HepG2 (cell line): Measurements from ENCODE around the gene HMBS. TPM values are rescaled to one million over a fixed set of nuclear protein-coding genes. Genes with fewer than 3 reads are reported as not detected.

ENCODE experiments used
- ATAC-seq: fragments of 200-7000 bp; cut with Tn5 transposase; 3 replicates; pipeline ENCODE4 v1.9.1; 2020; ENCODE audit warnings: mild to moderate bottlenecking, moderate library complexity
- BruUV-seq: library from RNA; stranded (reverse); fragments of 400-500 nt; replicated peaks from 2 replicates; lab custom pipeline; 2021; lab: Mats Ljungman, UMichigan
- CTCF ChIA-PET: fragments of 300-600 bp; formaldehyde crosslinking; extraction: SDS; loops from one replicate; lab custom pipeline; 2021; ENCODE audit warnings: low total read pairs, inconsistent platforms, low intra/inter-chr PET ratio; lab: Yijun Ruan, JAX
- POLR2A ChIA-PET: fragments of 350-600 bp; sonication (Branson Sonifier 250); formaldehyde crosslinking; loops from one replicate; lab custom pipeline; 2020; ENCODE audit warnings: antibody characterized with exemption, inconsistent platforms; lab: Yijun Ruan, JAX
- DNase-seq: peaks from one replicate; pipeline ENCODE4 v3.0.0-alpha.2; 2015; ENCODE audit warnings: low spot score
- FAIRE-seq: peaks from 3 replicates; lab custom pipeline; 2011; peaks lifted over from hg19 to GRCh38; lab: Jason Lieb, UNC
- H2AFZ ChIP-seq: one replicate; pipeline ENCODE4 v1.6.1; 2011; ENCODE audit warnings: low read length, inconsistent platforms
- H3K27ac ChIP-seq: fragments of 300-600 bp; 3 replicates; pipeline ENCODE4 v1.8.0; 2011; ENCODE audit warnings: mixed run types, mild to moderate bottlenecking, mixed read lengths, low read length, inconsistent platforms; ENCODE audit not compliant: insufficient read depth; ENCODE audit errors: extremely low read length
- H3K27me3 ChIP-seq, 2 experiments: fragments of 200-600 bp in 1 of 2; 2 replicates in 1 of 2; 3 replicates in 1 of 2; pipeline versions ENCODE4 v1.6.0 to v1.8.0; 2011; ENCODE audit warnings: low read length in 2 of 2, mild to moderate bottlenecking in 2 of 2, moderate library complexity in 2 of 2, inconsistent platforms in 1 of 2; ENCODE audit not compliant: insufficient read depth in 2 of 2, control insufficient read depth in 1 of 2
- H3K36me3 ChIP-seq, 2 experiments: fragments of 200-600 bp in 1 of 2; replicated peaks in 1 of 2; 2 replicates in 1 of 2; 3 replicates in 1 of 2; pipeline versions ENCODE4 v1.5.1 to v1.8.0; 2011; ENCODE audit warnings: low read length in 2 of 2, inconsistent platforms in 1 of 2; ENCODE audit not compliant: insufficient read depth in 2 of 2, control insufficient read depth in 1 of 2
- H3K4me1 ChIP-seq: 2 replicates; pipeline ENCODE4 v1.5.1; 2012; ENCODE audit warnings: low read length, inconsistent platforms; ENCODE audit not compliant: insufficient read depth
- H3K4me2 ChIP-seq: 2 replicates; pipeline ENCODE4 v1.6.0; 2011; ENCODE audit warnings: low read depth, low read length, inconsistent platforms
- H3K4me3 ChIP-seq, 3 experiments: fragments of 200-600 bp in 1 of 3; sonication (generic), shearing (Covaris generic) in 1 of 3; replicated peaks in 1 of 3; 2 replicates each; pipeline ENCODE4 v1.5.1; 2011 to 2016; ENCODE audit warnings: low read length in 3 of 3, inconsistent platforms in 2 of 3, low read depth in 2 of 3, mild to moderate bottlenecking in 2 of 3, control low read depth in 1 of 3, mixed read lengths in 1 of 3; ENCODE audit not compliant: insufficient read depth in 1 of 3
- H3K79me2 ChIP-seq: one replicate; pipeline ENCODE4 v1.6.1; 2011; ENCODE audit warnings: low read length, inconsistent platforms; ENCODE audit not compliant: insufficient read depth
- H3K9ac ChIP-seq: 2 replicates; pipeline ENCODE4 v1.6.0; 2011; ENCODE audit warnings: mild to moderate bottlenecking, low read depth, low read length, inconsistent platforms; ENCODE audit not compliant: insufficient read depth
- H3K9me3 ChIP-seq: 2 replicates; pipeline ENCODE4 v1.5.1; 2012; ENCODE audit warnings: mild to moderate bottlenecking, low read length
- H4K20me1 ChIP-seq: 2 replicates; pipeline ENCODE4 v1.6.0; 2011; ENCODE audit warnings: inconsistent platforms, mild to moderate bottlenecking, low read length, moderate library complexity; ENCODE audit not compliant: insufficient read depth
- CENPX ChIP-seq: sonication (generic); formaldehyde crosslinking; IDR thresholded peaks from 2 replicates; pipeline ENCODE4 v1.9.0; 2021; ENCODE audit warnings: mild to moderate bottlenecking, missing genetic modification reagents, moderate library complexity
- EEA1 ChIP-seq: sonication (generic); formaldehyde crosslinking; IDR thresholded peaks from 2 replicates; pipeline ENCODE4 v1.5.1; 2020; ENCODE audit warnings: mild to moderate bottlenecking, missing genetic modification reagents, borderline replicate concordance
- MBNL3 ChIP-seq: fragments of 250-450 bp; sonication (Bioruptor Pico); conservative IDR thresholded peaks from 2 replicates; pipeline ENCODE4 v1.8.0; 2022; ENCODE audit warnings: mild to moderate bottlenecking, inconsistent platforms
- MEF2D ChIP-seq: sonication (generic); formaldehyde crosslinking; IDR thresholded peaks from 2 replicates; pipeline ENCODE4 v1.5.1; 2020; ENCODE audit warnings: mild to moderate bottlenecking, missing genetic modification reagents
- MIXL1 ChIP-seq: IDR thresholded peaks from 2 replicates; pipeline ENCODE4 v1.6.1; 2016
- NCOA5 ChIP-seq: sonication (generic); formaldehyde crosslinking; IDR thresholded peaks from 2 replicates; pipeline ENCODE4 v1.4.0; 2020; ENCODE audit warnings: missing genetic modification reagents
- REL ChIP-seq: sonication (generic); formaldehyde crosslinking; conservative IDR thresholded peaks from 2 replicates; pipeline ENCODE4 v1.8.0; 2022; ENCODE audit warnings: mild to moderate bottlenecking, missing genetic modification reagents, moderate library complexity
- TAF15 ChIP-seq: fragments of 200-400 bp; formaldehyde crosslinking; IDR thresholded peaks from one replicate; pipeline ENCODE4 v1.6.1; 2018; ENCODE audit warnings: mild to moderate bottlenecking, low read depth, low read length; ENCODE audit not compliant: poor library complexity, severe bottlenecking
- ZFP36 ChIP-seq: fragments of 150-350 bp; IDR thresholded peaks from 2 replicates; pipeline ENCODE4 v1.6.1; 2018; ENCODE audit warnings: borderline replicate concordance, low read length, low read depth; ENCODE audit not compliant: partially characterized antibody
- ZNF30 ChIP-seq: sonication (generic); formaldehyde crosslinking; IDR thresholded peaks from 2 replicates; pipeline ENCODE4 v1.5.0; 2020; ENCODE audit warnings: mild to moderate bottlenecking, missing genetic modification reagents
- ZNF441 ChIP-seq: sonication (generic); formaldehyde crosslinking; IDR thresholded peaks from 2 replicates; pipeline ENCODE4 v1.7.0; 2021; ENCODE audit warnings: missing genetic modification reagents, borderline replicate concordance
- ZNF556 ChIP-seq: sonication (generic); formaldehyde crosslinking; IDR thresholded peaks from 2 replicates; pipeline ENCODE4 v1.4.0; 2020; ENCODE audit warnings: mild to moderate bottlenecking, missing genetic modification reagents, borderline replicate concordance
- ZNF564 ChIP-seq: sonication (generic); formaldehyde crosslinking; IDR thresholded peaks from 2 replicates; pipeline ENCODE4 v1.8.1; 2023; ENCODE audit warnings: mild to moderate bottlenecking, missing genetic modification reagents
- ZNF605 ChIP-seq: sonication (generic); formaldehyde crosslinking; IDR thresholded peaks from 2 replicates; pipeline ENCODE4 v1.8.0; 2022; ENCODE audit warnings: mild to moderate bottlenecking, missing genetic modification reagents
- ZNF780A ChIP-seq: sonication (generic); formaldehyde crosslinking; IDR thresholded peaks from 2 replicates; pipeline ENCODE4 v1.8.0; 2022; ENCODE audit warnings: mild to moderate bottlenecking, missing genetic modification reagents, moderate library complexity
- WGBS: methylation state at CpG from one replicate; pipeline ENCODE4 v1.1.6; 2017; ENCODE audit warnings: low lambda C conversion rate; 5-methylcytosine and 5-hydroxymethylcytosine counted together
- in situ Hi-C: cut with HindIII; loops from 2 replicates; pipeline ENCODE4 v1.10.0; 2017; ENCODE audit warnings: low pct_unique_long_range_greater_than_20kb; ENCODE audit not compliant: extremely low pct_ligation_motif_present
- intact Hi-C: fragments of 100-400 bp; cut with micrococcal nuclease; formaldehyde crosslinking; loops from one replicate; pipeline ENCODE4 v1.10.0; 2022; ENCODE audit not compliant: unreplicated experiment
- polyA plus RNA-seq, 8 experiments: library from polyadenylated mRNA; depleted of rRNA in 3 of 8; stranded (reverse) in 7 of 8; unstranded in 1 of 8; fragments of >200 nt; fragmentation: Illumina TruSeq in 4 of 8; extraction: Trizol in 4 of 8; gene quantifications; 2 replicates each; pipeline versions ENCODE4 v1.2.1 to v1.2.3, GENCODE V29; 2011 to 2016; ENCODE audit warnings: low read depth in 4 of 8, missing spikeins in 1 of 8, mixed read lengths in 1 of 8; ENCODE audit not compliant: insufficient read depth in 1 of 8
- total RNA-seq, 5 experiments: library from RNA; depleted of rRNA; stranded (reverse); fragments of >200 nt; fragmentation: Illumina TruSeq; extraction: Trizol; gene quantifications; 2 replicates each; pipeline ENCODE4 v1.2.3, GENCODE V29; 2016; ENCODE audit warnings: low read depth in 1 of 5
- TF ChIP-seq, protein P1 (sequence below): sonication (generic); formaldehyde crosslinking; IDR thresholded peaks from 2 replicates; pipeline ENCODE4 v1.5.0; 2020; ENCODE audit warnings: mild to moderate bottlenecking, missing genetic modification reagents, borderline replicate concordance

HMBS gene
- total and polyA plus RNA-seq, 2 of the 13 experiments (the other 11 are each of a cell fraction or from before 2014, with no cell fraction given) = 9.4 to 46.9 TPM

DNA sequence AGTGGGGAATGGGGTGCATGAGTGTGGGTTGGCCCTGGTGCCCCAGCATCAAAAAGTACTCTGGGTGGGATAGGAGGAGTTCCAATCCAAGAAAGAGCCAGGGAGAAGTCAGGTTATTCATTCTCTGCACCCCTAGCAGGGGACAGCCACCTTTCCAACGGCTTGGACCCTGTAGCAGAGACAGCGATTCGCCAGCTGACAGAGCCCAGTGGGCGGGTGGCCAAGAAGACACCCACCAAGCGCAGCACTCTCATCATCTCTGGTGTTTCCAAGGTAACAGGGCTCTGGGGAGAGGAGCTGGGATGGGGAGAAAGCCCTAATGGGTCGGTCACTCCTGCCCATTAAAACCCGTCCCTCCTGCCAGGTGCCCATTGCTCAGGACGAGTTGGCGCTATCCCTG is 29.0 kb downstream of the HMBS start:
- Histone ChIP-seq H3K27ac (no peak overlapping the region), H2AFZ (no peak overlapping the region), H3K4me3 (no peak overlapping the region), H3K27me3 (no peaks in the 10 kb centered on the region), H4K20me1 (no peaks in the 10 kb centered on the region), H3K79me2 (no peaks in the 10 kb centered on the region), H3K4me1 (peaks cover 13% of the 10 kb centered on the region), H3K9ac (no peak overlapping the region), H3K9me3 (no peaks in the 10 kb centered on the region), H3K36me3 (peaks cover 14 to 34% of the 10 kb centered on the region in 2 experiments), H3K4me2 (no peak overlapping the region)
- in situ Hi-C loops = no loop called here
- TF ChIP-seq MIXL1 (CRISPR knock-in tag) (no peak), REL (no peak), ZNF780A (CRISPR knock-in tag) (no peak)
- intact Hi-C loops = no loop called here
- DNase-seq (no peak), ATAC-seq (no peak), FAIRE-seq (no peak)
- WGBS = 100% methylated on average over 1 of the region's 9 CpGs
- ChIA-PET POLR2A (no interaction called here), CTCF (no interaction called here)
- BruUV-seq = no TSS peak

DNA sequence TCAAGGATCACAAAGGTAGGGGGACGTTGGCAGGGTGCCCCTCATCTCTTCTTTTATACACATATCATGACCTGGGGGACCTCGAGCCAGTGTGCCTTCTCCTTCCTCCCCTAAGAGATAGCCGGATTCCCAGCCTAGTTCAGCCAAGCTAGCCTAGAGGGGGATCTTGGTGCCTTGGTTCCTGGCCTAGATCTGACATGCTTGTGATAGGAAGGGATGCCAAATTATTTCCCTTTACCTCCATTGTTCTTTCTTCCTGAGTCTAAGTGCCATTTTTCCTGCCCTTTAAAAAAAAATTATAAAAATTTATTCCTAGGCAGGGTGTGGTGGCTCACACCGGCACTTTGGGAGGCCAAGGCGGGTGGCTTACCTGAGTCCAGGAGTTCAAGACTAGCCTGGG is 29.7 kb downstream of the HMBS start:
- DNase-seq = no peak
- no peak for TF ChIP-seq EEA1
- no peak for TF ChIP-seq MBNL3 (CRISPR knock-in tag)
- no peak for TF ChIP-seq ZNF564 (CRISPR knock-in tag)
- no peak for TF ChIP-seq ZFP36
- TF ChIP-seq ZNF441 = no peak
- TF ChIP-seq, protein P1, sequence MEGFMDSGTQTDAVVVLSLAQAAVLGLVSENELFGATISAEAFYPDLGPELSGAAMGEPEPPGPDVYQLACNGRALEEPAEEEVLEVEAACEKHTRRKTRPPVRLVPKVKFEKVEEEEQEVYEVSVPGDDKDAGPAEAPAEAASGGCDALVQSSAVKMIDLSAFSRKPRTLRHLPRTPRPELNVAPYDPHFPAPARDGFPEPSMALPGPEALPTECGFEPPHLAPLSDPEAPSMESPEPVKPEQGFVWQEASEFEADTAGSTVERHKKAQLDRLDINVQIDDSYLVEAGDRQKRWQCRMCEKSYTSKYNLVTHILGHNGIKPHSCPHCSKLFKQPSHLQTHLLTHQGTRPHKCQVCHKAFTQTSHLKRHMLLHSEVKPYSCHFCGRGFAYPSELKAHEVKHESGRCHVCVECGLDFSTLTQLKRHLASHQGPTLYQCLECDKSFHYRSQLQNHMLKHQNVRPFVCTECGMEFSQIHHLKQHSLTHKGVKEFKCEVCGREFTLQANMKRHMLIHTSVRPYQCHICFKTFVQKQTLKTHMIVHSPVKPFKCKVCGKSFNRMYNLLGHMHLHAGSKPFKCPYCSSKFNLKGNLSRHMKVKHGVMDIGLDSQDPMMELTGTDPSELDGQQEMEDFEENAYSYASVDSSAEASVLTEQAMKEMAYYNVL (CRISPR knock-in tag) = no peak
- no peak for TF ChIP-seq MEF2D (CRISPR knock-in tag)
- TF ChIP-seq CENPX (CRISPR knock-in tag) = no peak
- TF ChIP-seq ZNF605 = no peak
- no peak for TF ChIP-seq NCOA5 (CRISPR knock-in tag)
- TF ChIP-seq TAF15 = no peak
- TF ChIP-seq ZNF556 (CRISPR knock-in tag) = no peak
- no peak for TF ChIP-seq ZNF30
- TF ChIP-seq, all 625 proteins: peak for 0
- no peak for ATAC-seq
- no peaks in the 10 kb centered on the region for H4K20me1 ChIP-seq
- CTCF ChIA-PET = no interaction called here
- no peak overlapping the region for H2AFZ ChIP-seq
- intact Hi-C loops (no loop called here), in situ Hi-C loops (no loop called here)
- WGBS = 100% methylated on average over 5 of the region's 5 CpGs
- H3K4me3 ChIP-seq = no peak overlapping the region
- no TSS peak for BruUV-seq
- no peaks in the 10 kb centered on the region for H3K9me3 ChIP-seq
- peaks cover 7% of the 10 kb centered on the region for H3K4me1 ChIP-seq
- H3K27me3 ChIP-seq = no peaks in the 10 kb centered on the region
- no peaks in the 10 kb centered on the region for H3K79me2 ChIP-seq
- H3K4me2 ChIP-seq = no peak overlapping the region
- no peak overlapping the region for H3K9ac ChIP-seq
- no peak for FAIRE-seq
- POLR2A ChIA-PET = no interaction called here
- peaks cover 14 to 34% of the 10 kb centered on the region in 2 experiments for H3K36me3 ChIP-seq
- no peak overlapping the region for H3K27ac ChIP-seq
